HL-60 (cell line): ENCODE results near the gene FOXN1.
"Not testable (repeated sequence)": the region's sequence is repeated elsewhere in the genome, so short reads cannot be mapped to it uniquely, and the experiment has no call there.

ENCODE experiments used
- DNase-seq, 2 experiments: peaks; one replicate each; pipeline ENCODE4 v3.0.0-alpha.2; 2010 to 2020; ENCODE audit warnings: low read depth in 1 of 2, low spot score in 1 of 2
- H3K27ac ChIP-seq: fragments of 250-450 bp; sonication (Bioruptor Pico); replicated peaks from 2 replicates; pipeline ENCODE4 v1.5.1; 2020; ENCODE audit warnings: mild to moderate bottlenecking, moderate library complexity
- H3K27me3 ChIP-seq: fragments of 250-450 bp; sonication (Bioruptor Pico); 2 replicates; pipeline ENCODE4 v1.5.1; 2021; ENCODE audit warnings: mild to moderate bottlenecking, moderate library complexity; ENCODE audit not compliant: insufficient read depth, poor library complexity, severe bottlenecking
- H3K4me3 ChIP-seq: replicated peaks from 2 replicates; pipeline ENCODE4 v1.5.1; 2011; ENCODE audit warnings: mild to moderate bottlenecking, control low read depth, low read length; ENCODE audit not compliant: insufficient read depth
- CTCF ChIP-seq: IDR thresholded peaks from one replicate; pipeline ENCODE4 v1.5.1; 2011; ENCODE audit warnings: low read length, control low read depth, inconsistent platforms; ENCODE audit not compliant: insufficient read depth
- GABPA ChIP-seq: IDR thresholded peaks from 2 replicates; pipeline ENCODE4 v1.6.1; 2012; ENCODE audit warnings: low read depth
- POLR2AphosphoS5 ChIP-seq: IDR thresholded peaks from 2 replicates; pipeline ENCODE4 v1.6.1; 2012; ENCODE audit warnings: low read depth
- REST ChIP-seq: IDR thresholded peaks from 2 replicates; pipeline ENCODE4 v1.6.1; 2012; ENCODE audit warnings: low read depth; ENCODE audit not compliant: insufficient replicate concordance
- SPI1 ChIP-seq: IDR thresholded peaks from 2 replicates; pipeline ENCODE4 v1.6.1; 2012; ENCODE audit warnings: low read depth, mild to moderate bottlenecking, borderline replicate concordance
- long read RNA-seq: library from polyadenylated mRNA; unstranded; transcript quantifications from one replicate; pipeline ENCODE4 v2.0.0, GENCODE V29; 2020

Gene FOXN1, protein sequence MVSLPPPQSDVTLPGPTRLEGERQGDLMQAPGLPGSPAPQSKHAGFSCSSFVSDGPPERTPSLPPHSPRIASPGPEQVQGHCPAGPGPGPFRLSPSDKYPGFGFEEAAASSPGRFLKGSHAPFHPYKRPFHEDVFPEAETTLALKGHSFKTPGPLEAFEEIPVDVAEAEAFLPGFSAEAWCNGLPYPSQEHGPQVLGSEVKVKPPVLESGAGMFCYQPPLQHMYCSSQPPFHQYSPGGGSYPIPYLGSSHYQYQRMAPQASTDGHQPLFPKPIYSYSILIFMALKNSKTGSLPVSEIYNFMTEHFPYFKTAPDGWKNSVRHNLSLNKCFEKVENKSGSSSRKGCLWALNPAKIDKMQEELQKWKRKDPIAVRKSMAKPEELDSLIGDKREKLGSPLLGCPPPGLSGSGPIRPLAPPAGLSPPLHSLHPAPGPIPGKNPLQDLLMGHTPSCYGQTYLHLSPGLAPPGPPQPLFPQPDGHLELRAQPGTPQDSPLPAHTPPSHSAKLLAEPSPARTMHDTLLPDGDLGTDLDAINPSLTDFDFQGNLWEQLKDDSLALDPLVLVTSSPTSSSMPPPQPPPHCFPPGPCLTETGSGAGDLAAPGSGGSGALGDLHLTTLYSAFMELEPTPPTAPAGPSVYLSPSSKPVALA
- long read RNA-seq, result 0 reads

GRCh38 chr17:28505986-28506665 is at the start of gene FOXN1:
Gene FOXN1, plus strand, starts transcription at chr17:28506348. Its CDS starts 17,622 bp downstream, at chr17:28523970.
- Histone ChIP-seq H3K4me3 (no peak within 1 kb of the TSS), H3K27me3 (peaks cover 5% of the 10 kb centered on the region), H3K27ac (no peak within 1 kb of the TSS)
- no peak for TF ChIP-seq SPI1
- DNase-seq, result no peak

- DNase-seq, result no peak
- Histone ChIP-seq H3K4me3 (no peak overlapping the region), H3K27ac (no peak overlapping the region), H3K27me3 (no peaks in the 10 kb centered on the region)
- TF ChIP-seq GABPA (no peak), POLR2AphosphoS5 (no peak), REST (no peak), SPI1 (no peak), CTCF (no peak)
Measured at GRCh38 chr17:28457890-28458289, 48.3 kb upstream of the FOXN1 start.

DNA sequence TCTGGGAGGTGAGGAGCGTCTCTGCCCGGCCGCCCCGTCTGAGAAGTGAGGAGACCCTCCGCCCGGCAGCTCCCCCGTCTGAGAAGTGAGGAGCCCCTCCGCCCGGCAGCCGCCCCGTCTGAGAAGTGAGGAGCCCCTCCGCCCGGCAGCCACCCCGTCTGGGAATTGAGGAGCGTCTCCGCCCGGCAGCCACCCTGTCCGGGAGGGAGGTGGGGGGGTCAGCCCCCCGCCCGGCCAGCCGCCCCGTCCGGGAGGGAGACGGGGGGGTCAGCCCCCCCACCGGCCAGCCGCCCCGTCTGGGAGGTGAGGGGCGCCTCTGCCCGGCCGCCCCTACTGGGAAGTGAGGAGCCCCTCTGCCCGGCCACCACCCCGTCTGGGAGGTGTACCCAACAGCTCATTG is 47.3 kb upstream of the FOXN1 start:
- H3K4me3 ChIP-seq, H3K27me3 ChIP-seq, H3K27ac ChIP-seq, DNase-seq: not testable (repeated sequence)

GRCh38 chr17:28460901-28461300 is 45.2 kb upstream of the FOXN1 start:
- Histone ChIP-seq H3K4me3 (no peak overlapping the region), H3K27me3 (no peaks in the 10 kb centered on the region), H3K27ac (no peak overlapping the region)
- no peak for DNase-seq
- TF ChIP-seq REST (no peak), GABPA (no peak), SPI1 (no peak)

DNA sequence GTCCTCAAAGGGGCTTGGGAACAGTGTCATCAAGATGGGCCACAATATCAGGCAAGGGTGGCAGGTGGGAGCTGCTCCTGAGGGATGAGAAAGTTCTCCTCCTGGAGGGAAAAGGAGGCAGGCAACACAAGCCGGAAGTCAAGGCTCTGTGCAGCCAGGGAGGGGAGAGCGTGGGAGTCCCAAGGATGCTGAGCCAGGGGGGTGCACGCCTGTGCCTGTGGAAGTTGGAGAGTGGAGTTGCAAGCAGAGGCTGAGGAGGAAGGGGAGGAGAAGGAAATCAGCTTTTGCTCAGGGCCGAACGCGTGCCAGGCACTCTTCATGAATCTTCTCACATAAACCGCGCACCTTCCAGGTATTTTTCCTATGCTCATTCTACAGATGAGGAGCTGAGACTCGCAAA is 40.1 kb upstream of the FOXN1 start:
- DNase-seq, result no peak
- H3K27me3 ChIP-seq, result peaks cover 8% of the 10 kb centered on the region
- H3K4me3 ChIP-seq, result no peak overlapping the region
- no peak overlapping the region for H3K27ac ChIP-seq
- TF ChIP-seq CTCF (no peak), SPI1 (no peak), POLR2AphosphoS5 (no peak), GABPA (no peak), REST (no peak)
